Measurements from ENCODE around the gene MYO1D.

GRCh38 chr17:32805029-32805976 is 71.6 kb downstream of the MYO1D start:
- TF ChIP-seq FOXA1 (IDR thresholded peaks at IDR 0.05): no peak
- no peak for TF ChIP-seq SUZ12 (IDR thresholded peaks at IDR 0.05)
- TF ChIP-seq PKNOX1 (IDR thresholded peaks at IDR 0.05): no peak
- TF ChIP-seq ZNF384 (IDR thresholded peaks at IDR 0.05): no peak
- no peak for TF ChIP-seq BHLHE40 (IDR thresholded peaks at IDR 0.05; ENCODE audit: borderline replicate concordance)
- TF ChIP-seq ELF4 (IDR thresholded peaks at IDR 0.05): no peak
- no peak for TF ChIP-seq SP1 (IDR thresholded peaks at IDR 0.05)
- TF ChIP-seq HDGF (IDR thresholded peaks at IDR 0.05; ENCODE audit: borderline replicate concordance): no peak
- TF ChIP-seq FOXM1 (IDR thresholded peaks at IDR 0.05; ENCODE audit: borderline replicate concordance): no peak
- TF ChIP-seq ARNT (IDR thresholded peaks at IDR 0.05): no peak
